AML-193 (cell line): ENCODE results near the gene DNAJC22.
"Not testable (repeated sequence)": the region's sequence is repeated elsewhere in the genome, so short reads cannot be mapped to it uniquely, and the experiment has no call there.

Experiments used
- DNase-seq, 2 experiments: peaks; one replicate each; lab custom pipeline; 2025; lab: John Stamatoyannopoulos, UW

DNAJC22 gene

DNA sequence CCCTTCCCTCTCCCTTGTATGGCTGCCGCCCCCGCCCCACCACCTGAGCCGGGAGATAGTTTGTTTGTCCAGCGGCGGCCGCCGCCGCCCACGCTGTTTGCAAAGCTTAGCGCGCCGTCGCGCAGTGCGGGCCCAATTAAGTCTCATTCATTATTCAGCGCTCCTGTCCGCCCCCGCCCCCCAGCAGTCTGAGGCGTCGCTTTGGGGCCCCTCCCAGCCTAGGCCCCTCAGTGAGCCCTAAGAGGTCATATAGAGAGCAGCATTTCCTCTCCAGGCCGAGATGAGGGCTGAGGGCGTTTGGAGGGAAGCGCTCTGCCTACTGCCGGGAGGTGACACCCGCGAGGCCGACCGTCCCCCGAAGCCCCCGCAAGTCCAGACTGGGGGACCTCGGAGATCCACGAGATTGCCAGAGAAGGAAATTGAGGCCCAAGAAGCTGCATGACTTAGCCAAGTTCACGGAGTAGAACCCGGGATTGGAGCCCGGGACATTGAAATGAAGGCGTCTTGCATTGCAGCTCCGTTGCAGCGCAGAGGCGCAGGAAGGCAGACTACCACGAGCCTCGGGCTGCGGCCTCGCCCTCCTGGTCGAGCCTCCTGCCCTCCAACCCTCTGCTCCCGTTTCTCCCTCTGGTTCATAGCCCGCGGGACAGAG, at the start of gene DNAJC22:
Gene DNAJC22, plus strand, starts transcription at position 230 of the 652 bp plus-strand sequence. CDS start 1,985 bp downstream, outside the sequence.
- no peak for DNase-seq

DNA sequence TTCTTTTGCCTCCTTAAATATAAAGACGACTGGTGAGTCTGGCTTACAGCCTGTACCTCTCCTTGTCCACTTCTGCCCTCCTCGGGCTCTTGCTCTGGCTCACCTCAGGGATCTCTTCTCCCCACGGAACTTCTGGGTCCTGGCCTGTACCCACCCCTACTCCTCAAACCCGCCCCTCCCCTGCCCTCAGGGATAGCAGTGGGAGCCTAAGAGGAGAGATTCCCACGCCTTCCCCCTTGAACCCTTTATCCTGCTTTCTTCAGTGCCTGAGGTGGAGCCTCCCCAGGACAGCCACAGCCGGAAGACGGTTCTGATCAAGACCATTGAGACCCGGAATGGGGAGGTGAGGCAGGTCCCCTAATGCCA, 49.0 kb upstream of the DNAJC22 start:
- DNase-seq: no peak

DNA sequence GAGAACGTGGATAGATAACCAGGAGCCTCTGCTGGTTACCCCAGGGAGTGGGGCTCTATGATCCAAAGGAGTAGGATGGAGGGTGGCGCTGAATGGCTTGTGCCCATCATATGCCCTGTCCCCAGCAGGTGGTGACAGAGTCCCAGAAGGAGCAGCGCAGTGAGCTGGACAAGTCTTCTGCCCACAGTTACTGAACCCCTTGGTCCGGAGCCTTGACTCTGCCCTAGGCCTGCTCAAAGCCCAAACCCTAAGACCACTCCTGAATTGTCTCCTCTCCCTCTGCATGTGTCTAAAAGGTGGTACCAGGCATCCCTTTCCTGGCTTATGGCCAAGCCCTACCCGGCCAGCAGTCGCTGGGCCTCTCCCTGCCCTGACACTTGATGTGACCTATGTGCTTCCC, 48.5 kb upstream of the DNAJC22 start:
- peak; percentile 19 to 24 for DNase-seq

DNA sequence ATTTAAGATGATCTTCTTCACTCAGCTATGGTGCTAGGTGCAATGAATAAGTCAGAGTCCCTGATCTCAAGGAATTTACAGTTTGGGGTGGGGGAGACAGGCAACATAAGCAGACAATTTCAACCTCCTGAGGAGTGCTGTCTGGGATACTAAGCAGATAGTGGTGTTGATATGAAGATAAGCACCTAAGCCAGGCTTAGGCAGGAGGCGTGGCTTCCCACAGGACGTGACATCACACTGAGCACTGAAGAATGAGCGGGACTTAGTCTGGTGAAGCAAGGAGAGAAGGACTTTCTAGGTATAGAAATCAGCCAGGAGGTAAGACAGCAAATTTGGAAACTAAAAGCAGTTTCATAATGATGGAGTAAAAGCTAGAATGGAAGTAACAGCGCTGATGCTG, 44.9 kb upstream of the DNAJC22 start:
- DNase-seq: no peak

DNA sequence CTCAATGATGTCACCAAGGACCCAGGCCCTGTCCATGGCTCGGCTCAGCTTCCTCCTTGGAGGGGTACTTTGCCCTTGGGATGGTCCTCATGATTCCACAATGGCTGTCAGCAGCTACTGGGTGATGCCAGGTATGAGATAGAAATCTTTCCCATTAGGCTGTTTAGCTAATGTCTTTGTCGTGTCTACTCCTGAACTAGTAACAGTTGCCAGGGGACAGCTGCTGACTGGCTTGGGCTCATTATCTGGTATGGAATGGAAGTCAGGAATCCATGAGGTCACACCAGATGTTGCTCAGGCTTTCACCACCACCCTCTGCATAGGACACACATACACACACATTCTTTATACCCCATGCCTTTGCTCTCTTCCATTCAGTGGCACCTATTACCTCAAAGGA, 42.5 kb upstream of the DNAJC22 start:
- no peak for DNase-seq

- peak; percentile 18 to 33 for DNase-seq
These were observed 40.8 kb upstream of the DNAJC22 start for GRCh38 chr12:49305762-49306510.

DNA sequence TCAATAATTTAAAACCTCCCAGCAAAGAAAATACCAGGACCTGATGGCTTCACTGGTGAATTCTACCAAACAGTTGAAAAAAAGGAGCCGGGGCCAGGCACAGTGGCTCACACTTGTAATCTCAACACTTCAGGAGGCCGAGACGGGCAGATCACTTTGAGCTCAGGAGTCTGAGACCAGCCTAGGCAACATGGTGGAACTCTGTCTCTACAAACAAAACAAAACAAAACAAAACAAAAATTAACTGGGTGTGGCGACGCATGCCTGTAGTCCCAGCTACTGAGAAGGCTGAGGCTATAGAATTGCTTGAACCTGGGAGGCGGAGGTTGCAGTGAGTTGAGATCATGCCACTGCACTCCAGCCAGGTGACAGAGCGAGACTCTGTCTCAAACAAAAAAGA, 37.3 kb upstream of the DNAJC22 start:
- no peak for DNase-seq

GRCh38 chr12:49310451-49311000, 36.2 kb upstream of the DNAJC22 start:
- DNase-seq: not testable (repeated sequence)

GRCh38 chr12:49314811-49315210, 31.9 kb upstream of the DNAJC22 start:
- DNase-seq: no peak

GRCh38 chr12:49317118-49317517, 29.6 kb upstream of the DNAJC22 start:
- DNase-seq: not testable (repeated sequence)

DNA sequence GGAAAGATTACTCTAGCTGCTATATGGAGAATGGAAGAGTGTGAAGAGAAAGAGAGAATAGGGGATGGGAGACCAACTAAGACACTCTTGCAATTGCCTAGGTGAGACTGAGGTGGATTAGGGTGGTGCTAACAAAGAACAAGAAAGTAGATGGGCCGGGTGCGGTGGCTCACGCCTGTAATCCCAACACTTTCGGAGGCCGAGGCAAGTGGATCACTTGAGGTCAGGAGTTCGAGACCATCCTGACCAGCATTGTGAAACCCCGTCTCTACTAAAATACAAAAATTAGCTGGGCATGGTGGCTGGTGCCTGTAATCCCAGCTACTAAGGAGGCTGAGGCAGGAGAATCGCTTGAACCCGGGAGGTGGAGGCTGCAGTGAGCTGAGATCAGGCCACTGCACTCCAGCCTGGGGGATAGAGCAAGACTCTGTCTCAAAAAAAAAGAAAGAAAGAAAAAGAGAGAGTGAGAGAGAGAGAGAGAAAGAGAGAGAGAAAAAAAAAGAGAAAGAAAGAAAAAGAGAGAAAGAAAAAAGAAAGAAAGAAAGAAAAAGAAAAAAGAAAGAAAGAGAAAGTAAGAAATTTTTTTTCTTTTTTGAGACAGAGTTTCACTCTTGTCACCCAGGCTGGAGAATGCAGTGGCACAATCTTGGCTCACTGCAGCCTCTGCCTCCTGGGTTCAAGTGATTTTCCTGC, 26.1 kb upstream of the DNAJC22 start:
- not testable (repeated sequence) for DNase-seq

DNA sequence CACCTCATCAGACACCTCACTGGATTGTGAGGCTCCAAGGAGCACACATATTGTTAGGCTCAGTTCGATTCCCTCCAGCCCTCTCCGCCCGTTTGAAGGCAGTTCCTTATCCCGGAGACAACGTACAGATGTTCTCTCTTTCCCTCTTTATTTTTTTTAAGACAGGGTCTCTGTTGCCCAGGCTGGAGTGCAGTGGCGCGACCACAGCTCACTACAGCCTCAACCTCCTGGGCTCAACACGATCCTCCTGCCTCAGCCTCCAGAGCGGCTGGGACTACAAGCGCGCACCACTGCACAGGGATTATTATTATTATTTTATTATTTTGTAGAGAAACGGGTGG, 24.4 kb upstream of the DNAJC22 start:
- peak in 1 of 2 experiments; percentile 33 for DNase-seq

GRCh38 chr12:49322708-49323523, 23.8 kb upstream of the DNAJC22 start, which contains the start of gene TROAP:
Gene TROAP (plus strand): TSS chr12:49323255. CDS start chr12:49323609, 354 bp downstream.
- peak; percentile 97 to 98 for DNase-seq

- DNase-seq: no peak
These were observed 23.1 kb upstream of the DNAJC22 start for GRCh38 chr12:49323524-49324097.

GRCh38 chr12:49325606-49326005, 21.1 kb upstream of the DNAJC22 start:
- no peak for DNase-seq

- DNase-seq: no peak
These were observed 19.3 kb upstream of the DNAJC22 start for GRCh38 chr12:49327368-49327767.

GRCh38 chr12:49327887-49328286, 18.8 kb upstream of the DNAJC22 start:
- DNase-seq: no peak

DNA sequence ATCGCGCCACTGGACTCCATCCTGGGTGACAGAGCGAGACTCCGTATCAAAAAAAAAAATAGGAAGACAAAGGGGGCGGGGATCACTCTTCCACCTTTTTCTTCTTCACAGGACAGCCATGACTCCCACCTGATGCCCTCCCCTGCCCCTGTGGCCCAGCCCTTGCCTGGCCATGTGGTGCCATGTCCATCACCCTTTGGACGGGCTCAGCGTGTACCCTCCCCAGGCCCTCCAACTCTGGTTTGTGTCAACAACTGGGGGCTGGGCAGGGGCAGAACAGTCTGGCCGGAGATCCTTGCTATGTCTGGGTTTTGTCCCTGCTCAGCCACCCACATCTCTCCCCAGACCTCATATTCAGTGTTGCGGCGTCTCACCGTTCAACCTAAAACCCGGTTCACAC, 17.9 kb upstream of the DNAJC22 start:
- DNase-seq: no peak

- no peak for DNase-seq
These were observed 16.6 kb upstream of the DNAJC22 start for GRCh38 chr12:49330032-49330619.

DNA sequence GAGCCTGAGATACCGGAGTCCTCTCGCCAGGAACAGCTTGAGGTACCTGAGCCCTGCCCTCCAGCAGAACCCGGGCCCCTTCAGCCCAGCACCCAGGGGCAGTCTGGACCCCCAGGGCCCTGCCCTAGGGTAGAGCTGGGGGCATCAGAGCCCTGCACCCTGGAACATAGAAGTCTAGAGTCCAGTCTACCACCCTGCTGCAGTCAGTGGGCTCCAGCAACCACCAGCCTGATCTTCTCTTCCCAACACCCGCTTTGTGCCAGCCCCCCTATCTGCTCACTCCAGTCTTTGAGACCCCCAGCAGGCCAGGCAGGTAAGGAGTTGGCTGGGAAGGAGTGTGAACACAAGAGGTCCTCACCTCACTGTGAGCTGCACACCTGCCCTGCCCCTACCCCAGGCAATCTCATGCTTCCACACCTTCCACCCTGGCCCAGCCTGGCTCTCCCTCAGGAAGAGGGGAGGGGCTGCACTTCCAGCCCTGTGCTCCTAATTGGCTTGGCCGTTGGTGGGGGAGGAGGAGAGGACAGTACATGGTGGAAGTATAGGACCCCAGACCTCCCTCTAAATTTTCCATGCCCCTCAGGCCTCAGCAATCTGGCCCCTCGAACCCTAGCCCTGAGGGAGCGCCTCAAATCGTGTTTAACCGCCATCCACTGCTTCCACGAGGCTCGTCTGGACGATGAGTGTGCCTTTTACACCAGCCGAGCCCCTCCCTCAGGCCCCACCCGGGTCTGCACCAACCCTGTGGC, 15.9 kb upstream of the DNAJC22 start:
- DNase-seq: no peak
